IPS-18c (cell line): ENCODE measurements around the gene STS.

Experiments used
- H3K4me3 ChIP-seq: 2 replicates; pipeline ENCODE4 v1.7.0; 2013; ENCODE audit warnings: low read depth, mild to moderate bottlenecking, low read length, moderate library complexity; ENCODE audit not compliant: insufficient read depth
- H3K9me3 ChIP-seq: one replicate; pipeline ENCODE4 v1.6.1; 2013; ENCODE audit warnings: mild to moderate bottlenecking, low read length, moderate library complexity; ENCODE audit not compliant: control insufficient read depth, insufficient read depth

Gene STS

GRCh38 chrX:7131621-7132020, 15.9 kb upstream of the STS start:
- H3K9me3 ChIP-seq: peaks cover 7% of the 10 kb centered on the region

GRCh38 chrX:7132335-7133049, 15.0 kb upstream of the STS start:
- Histone ChIP-seq H3K9me3 (peaks cover 7% of the 10 kb centered on the region), H3K4me3 (no peak overlapping the region)

More at GRCh38 chrX:7131621-7132020, 15.9 kb upstream of the STS start:
- no peak overlapping the region for H3K4me3 ChIP-seq

- H3K9me3 ChIP-seq: peaks cover 7% of the 10 kb centered on the region
- no peak overlapping the region for H3K4me3 ChIP-seq
These were observed 14.5 kb upstream of the STS start for GRCh38 chrX:7133050-7133440.

GRCh38 chrX:7134981-7135380, 12.5 kb upstream of the STS start:
- Histone ChIP-seq H3K4me3 (no peak overlapping the region), H3K9me3 (peaks cover 7% of the 10 kb centered on the region)

- peaks cover 5% of the 10 kb centered on the region for H3K9me3 ChIP-seq
- no peak overlapping the region for H3K4me3 ChIP-seq
These were observed 8.1 kb upstream of the STS start for GRCh38 chrX:7139202-7140081.

GRCh38 chrX:7143076-7143475, 4.4 kb upstream of the STS start:
- Histone ChIP-seq H3K4me3 (no peak overlapping the region), H3K9me3 (peaks cover 9% of the 10 kb centered on the region)

GRCh38 chrX:7143941-7144525, 3.5 kb upstream of the STS start:
- peaks cover 11% of the 10 kb centered on the region for H3K9me3 ChIP-seq
- no peak overlapping the region for H3K4me3 ChIP-seq

GRCh38 chrX:7145454-7145853, 2.1 kb upstream of the STS start:
- Histone ChIP-seq H3K9me3 (peaks cover 10% of the 10 kb centered on the region), H3K4me3 (no peak overlapping the region)

- Histone ChIP-seq H3K9me3 (peaks cover 10% of the 10 kb centered on the region), H3K4me3 (no peak overlapping the region)
These were observed 1.4 kb upstream of the STS start for GRCh38 chrX:7146020-7146702.

GRCh38 chrX:7146703-7147412, 654 bp upstream of the STS start:
- Histone ChIP-seq H3K9me3 (peaks cover 10% of the 10 kb centered on the region), H3K4me3 (peak overlapping the region; percentile 52)

- Histone ChIP-seq H3K9me3 (peaks cover 10% of the 10 kb centered on the region), H3K4me3 (peak within 1 kb of the TSS; percentile 73)
These were observed 704 bp downstream of the STS start, which contains the start of gene PUDP for GRCh38 chrX:7147978-7148854. Gene PUDP, minus strand, starts transcription at chrX:7148153. Its CDS starts 40 bp downstream, at chrX:7148113.

- H3K9me3 ChIP-seq: peaks cover 7% of the 10 kb centered on the region
- H3K4me3 ChIP-seq: no peak overlapping the region
These were observed 1.9 kb downstream of the STS start for GRCh38 chrX:7149411-7149810.

- Histone ChIP-seq H3K9me3 (peaks cover 5% of the 10 kb centered on the region), H3K4me3 (no peak overlapping the region)
These were observed 5.7 kb downstream of the STS start for GRCh38 chrX:7153231-7153630.

GRCh38 chrX:7154041-7154597, 6.6 kb downstream of the STS start:
- Histone ChIP-seq H3K4me3 (no peak overlapping the region), H3K9me3 (peaks cover 2% of the 10 kb centered on the region)

GRCh38 chrX:7155163-7155562, 7.7 kb downstream of the STS start:
- Histone ChIP-seq H3K9me3 (peaks cover 2% of the 10 kb centered on the region), H3K4me3 (no peak overlapping the region)

- Histone ChIP-seq H3K9me3 (peaks cover 2% of the 10 kb centered on the region), H3K4me3 (no peak overlapping the region)
These were observed 9.4 kb downstream of the STS start for GRCh38 chrX:7156879-7157278.
